HG03045 (cell line): ENCODE measurements around the gene ICAM4.
"Not testable (repeated sequence)": the region's sequence is repeated elsewhere in the genome, so short reads cannot be mapped to it uniquely, and the experiment has no call there.

Source experiments
- ATAC-seq: cut with Tn5 transposase; IDR thresholded peaks from one replicate; pipeline ENCODE4 v1.9.1; 2021; ENCODE audit warnings: mild to moderate bottlenecking, moderate library complexity; ENCODE audit not compliant: unreplicated experiment

Gene ICAM4

GRCh38 chr19:10336725-10337124 is 50.0 kb downstream of the ICAM4 start:
- ATAC-seq = not testable (repeated sequence)
